ENCODE data around the gene SYNM. TPM values are rescaled to one million over a fixed set of nuclear protein-coding genes. Genes with fewer than 3 reads are reported as not detected.
"Not testable (repeated sequence)": the region's sequence is repeated elsewhere in the genome, so short reads cannot be mapped to it uniquely, and the experiment has no call there.

SYNM gene
- polyA plus RNA-seq, 3 donors from 2014 or later, result not detected

DNA sequence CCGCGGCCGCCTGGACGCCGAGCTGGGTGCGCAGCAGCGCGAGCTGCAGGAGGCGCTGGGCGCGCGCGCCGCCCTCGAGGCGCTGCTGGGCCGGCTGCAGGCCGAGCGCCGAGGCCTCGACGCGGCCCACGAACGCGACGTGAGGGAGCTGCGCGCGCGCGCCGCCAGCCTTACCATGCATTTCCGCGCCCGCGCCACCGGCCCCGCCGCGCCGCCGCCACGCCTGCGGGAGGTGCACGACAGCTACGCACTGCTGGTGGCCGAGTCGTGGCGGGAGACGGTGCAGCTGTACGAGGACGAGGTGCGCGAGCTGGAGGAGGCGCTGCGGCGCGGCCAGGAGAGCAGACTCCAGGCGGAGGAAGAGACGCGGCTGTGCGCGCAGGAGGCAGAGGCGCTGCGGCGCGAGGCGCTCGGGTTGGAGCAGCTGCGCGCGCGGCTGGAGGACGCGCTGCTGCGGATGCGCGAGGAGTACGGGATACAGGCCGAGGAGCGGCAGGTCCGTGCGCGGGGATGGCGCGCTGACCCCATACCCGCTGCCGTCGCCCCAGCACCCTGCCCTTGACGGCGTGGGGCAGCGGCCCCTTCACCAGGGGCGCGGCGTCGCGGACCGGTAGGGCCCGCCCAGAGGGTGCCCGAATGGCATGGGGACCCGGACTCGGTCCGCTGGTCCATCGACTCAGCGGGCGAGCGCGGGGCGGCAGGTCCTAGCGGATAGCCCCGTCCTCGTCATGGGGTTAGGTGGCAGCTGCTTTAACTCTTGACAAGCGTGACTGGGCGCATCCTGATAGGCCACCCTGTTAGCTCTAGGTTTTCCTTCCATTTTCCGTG, 848 bp downstream of the SYNM start:
- H3K4me3 Mint-ChIP-seq, result peak overlapping the region; percentile 38 to 71 (median 45)
- DNase-seq, result peak in 1 of 3 donors; percentile 31
- H3K9me3 Mint-ChIP-seq, result no peaks in the 10 kb centered on the region
- H3K27me3 Mint-ChIP-seq (ENCODE audit: low read depth in 3 of 3), result peaks cover 9 to 22% (median 15%) of the 10 kb centered on the region in 3 donors
- no peaks in the 10 kb centered on the region for H3K36me3 Mint-ChIP-seq
- no peak overlapping the region for H3K27ac Mint-ChIP-seq
- peaks cover 11 to 12% of the 10 kb centered on the region in 2 donors for H3K4me1 Mint-ChIP-seq

DNA sequence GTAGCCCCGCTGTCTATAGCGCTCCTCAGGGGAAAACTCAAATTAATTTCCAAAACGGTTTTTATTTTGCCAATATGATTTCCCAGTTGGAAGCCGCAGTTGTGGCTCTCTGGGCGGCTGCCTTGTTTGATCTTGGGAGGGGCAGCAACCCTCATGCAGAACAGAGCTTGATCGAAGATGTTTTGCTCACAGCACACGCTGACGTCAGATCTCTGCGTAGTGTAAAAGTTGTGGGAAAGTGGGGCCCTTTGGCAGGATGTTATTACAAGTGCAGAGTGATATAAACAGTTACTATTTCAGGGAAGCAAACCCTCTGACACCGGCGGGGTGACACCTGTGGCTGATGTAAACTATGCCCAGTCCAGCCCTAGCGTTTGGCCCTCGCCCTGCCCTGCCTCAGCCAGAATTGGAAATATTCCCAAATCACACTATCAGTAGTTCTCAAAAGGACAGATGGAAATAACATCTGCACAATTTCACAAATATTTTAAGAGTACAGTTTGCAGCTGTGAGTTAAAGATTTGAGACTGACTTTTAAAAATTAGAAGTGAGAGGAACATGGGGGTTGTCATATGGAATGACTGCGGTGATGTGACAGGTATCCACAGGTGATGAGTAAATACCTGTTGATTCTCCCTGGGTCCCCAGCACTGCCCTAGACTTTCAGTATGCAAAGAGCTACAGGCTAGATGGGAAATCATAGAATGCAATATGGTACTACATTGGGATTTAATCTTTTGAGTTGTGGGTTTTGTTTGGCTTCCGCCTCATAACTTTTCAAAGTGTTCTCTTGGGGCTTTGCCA, 1.7 kb downstream of the SYNM start:
- Mint-ChIP-seq H3K4me3 (peak overlapping the region; percentile 38 to 71 (median 45)), H3K9me3 (no peaks in the 10 kb centered on the region), H3K27ac (no peak overlapping the region), H3K4me1 (peaks cover 16 to 21% of the 10 kb centered on the region in 2 donors), H3K36me3 (no peaks in the 10 kb centered on the region), H3K27me3 (ENCODE audit: low read depth in 3 of 3) (peaks cover 9 to 20% (median 16%) of the 10 kb centered on the region in 3 donors)
- DNase-seq, result peak in 1 of 3 donors; percentile 19

- no peak overlapping the region for H3K27ac Mint-ChIP-seq
- H3K4me3 Mint-ChIP-seq, result no peak overlapping the region
- H3K27me3 Mint-ChIP-seq (ENCODE audit: low read depth in 3 of 3), result peaks cover 8 to 15% (median 13%) of the 10 kb centered on the region in 3 donors
- H3K4me1 Mint-ChIP-seq, result peaks cover 16 to 21% of the 10 kb centered on the region in 2 donors
- no peak for DNase-seq
- no peaks in the 10 kb centered on the region for H3K9me3 Mint-ChIP-seq
- no peaks in the 10 kb centered on the region for H3K36me3 Mint-ChIP-seq
These were observed 4.1 kb downstream of the SYNM start for GRCh38 chr15:99108993-99109392.

DNA sequence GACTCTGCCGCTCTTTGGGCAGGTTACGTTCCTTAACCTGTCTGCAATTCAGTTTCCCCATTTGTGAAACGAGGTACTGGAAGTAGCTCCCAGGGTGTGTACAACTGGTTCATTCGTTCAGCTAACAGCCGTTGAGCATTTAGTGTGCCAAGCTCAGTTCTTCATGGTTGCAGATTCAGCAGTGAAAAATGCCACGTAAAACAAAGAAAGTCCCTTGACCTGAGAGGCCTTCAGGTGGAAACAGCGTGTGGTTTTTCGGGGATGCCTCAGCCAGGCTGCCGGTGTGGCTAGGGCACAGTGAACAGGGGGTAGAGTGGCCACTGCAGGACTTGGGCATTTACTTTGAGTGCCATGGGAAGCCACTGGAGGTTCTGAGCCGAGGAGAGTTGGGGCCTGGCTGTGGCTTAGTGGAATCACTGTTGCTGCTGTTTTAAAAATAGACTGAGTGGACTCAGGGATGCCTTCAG, 4.7 kb downstream of the SYNM start:
- no peaks in the 10 kb centered on the region for H3K9me3 Mint-ChIP-seq
- H3K36me3 Mint-ChIP-seq, result no peaks in the 10 kb centered on the region
- no peak for DNase-seq
- H3K27me3 Mint-ChIP-seq (ENCODE audit: low read depth in 3 of 3), result peaks cover 8 to 15% (median 11%) of the 10 kb centered on the region in 3 donors
- H3K27ac Mint-ChIP-seq, result no peak overlapping the region
- peaks cover 15 to 21% of the 10 kb centered on the region in 2 donors for H3K4me1 Mint-ChIP-seq
- H3K4me3 Mint-ChIP-seq, result no peak overlapping the region

DNA sequence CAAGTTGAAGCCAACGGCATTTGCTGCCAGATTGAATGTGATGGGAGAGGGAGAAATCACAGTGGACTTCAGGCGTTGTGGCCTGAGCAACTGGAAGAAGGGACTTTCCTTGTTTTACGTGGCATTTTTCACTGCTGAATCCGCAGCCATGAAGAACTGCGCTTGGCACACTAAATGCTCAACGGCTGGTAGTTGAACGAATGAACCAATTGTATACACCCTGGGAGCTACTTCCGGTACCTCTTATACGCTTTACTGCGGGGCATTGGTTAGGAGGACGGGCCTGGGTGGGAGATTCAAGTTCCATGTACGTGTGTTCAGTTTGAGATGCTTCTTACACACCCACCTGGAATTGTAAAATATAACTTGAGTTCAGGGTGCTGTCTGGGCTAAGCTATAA, 5.2 kb downstream of the SYNM start:
- Mint-ChIP-seq H3K4me3 (no peak overlapping the region), H3K36me3 (no peaks in the 10 kb centered on the region), H3K27me3 (ENCODE audit: low read depth in 3 of 3) (peaks cover 8 to 15% (median 10%) of the 10 kb centered on the region in 3 donors), H3K4me1 (peaks cover 14 to 21% of the 10 kb centered on the region in 2 donors), H3K27ac (no peak overlapping the region), H3K9me3 (no peaks in the 10 kb centered on the region)
- DNase-seq, result no peak

GRCh38 chr15:99110581-99111320, 5.9 kb downstream of the SYNM start:
- H3K4me3 Mint-ChIP-seq, result no peak overlapping the region
- no peak overlapping the region for H3K27ac Mint-ChIP-seq
- no peak for DNase-seq
- H3K36me3 Mint-ChIP-seq, result no peaks in the 10 kb centered on the region
- H3K27me3 Mint-ChIP-seq (ENCODE audit: low read depth in 3 of 3), result peaks cover 8 to 15% (median 10%) of the 10 kb centered on the region in 3 donors
- H3K9me3 Mint-ChIP-seq, result no peaks in the 10 kb centered on the region
- peaks cover 14 to 21% of the 10 kb centered on the region in 2 donors for H3K4me1 Mint-ChIP-seq

- H3K4me1 Mint-ChIP-seq, result peaks cover 10 to 16% of the 10 kb centered on the region in 2 donors
- not testable (repeated sequence) for H3K4me3 Mint-ChIP-seq; H3K27ac Mint-ChIP-seq; DNase-seq; H3K27me3 Mint-ChIP-seq (ENCODE audit: low read depth in 3 of 3); H3K9me3 Mint-ChIP-seq; H3K36me3 Mint-ChIP-seq
These were observed 6.8 kb downstream of the SYNM start for GRCh38 chr15:99111641-99112040.

DNA sequence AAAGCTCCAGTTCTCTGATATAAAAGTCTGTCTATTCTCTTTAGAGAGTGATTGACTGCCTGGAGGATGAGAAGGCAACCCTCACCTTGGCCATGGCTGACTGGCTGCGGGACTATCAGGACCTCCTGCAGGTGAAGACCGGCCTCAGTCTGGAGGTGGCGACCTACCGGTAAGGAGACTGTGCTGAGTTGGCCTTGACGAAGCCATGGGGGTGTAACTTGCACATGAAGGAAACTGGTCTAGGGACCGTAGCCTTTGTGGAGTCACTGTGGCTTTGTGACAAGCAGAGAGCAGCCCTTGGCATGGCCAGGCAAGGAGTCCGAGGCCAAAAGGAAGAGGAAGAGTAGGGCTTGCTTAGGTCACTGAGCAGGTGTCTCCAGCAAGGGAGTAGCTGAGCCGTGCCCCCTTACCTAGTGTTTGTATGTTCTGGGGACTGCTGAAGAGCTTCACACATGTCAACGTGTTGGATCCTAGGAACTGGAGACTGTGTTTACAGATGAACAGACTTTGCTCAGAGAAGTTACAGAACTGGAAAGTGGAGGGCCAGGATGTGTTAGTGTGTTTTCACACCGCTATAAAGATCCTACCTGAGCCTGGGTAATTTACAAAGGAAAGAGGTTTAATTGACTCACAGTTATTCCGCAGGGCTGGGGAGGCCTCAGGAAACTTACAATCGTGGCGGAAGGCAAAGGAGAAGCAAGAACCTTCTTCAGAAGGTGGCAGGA, 8.8 kb downstream of the SYNM start:
- Mint-ChIP-seq H3K27me3 (ENCODE audit: low read depth in 3 of 3) (peaks cover 2 to 7% (median 2%) of the 10 kb centered on the region in 3 donors), H3K36me3 (no peaks in the 10 kb centered on the region), H3K9me3 (no peaks in the 10 kb centered on the region), H3K4me1 (peaks cover 6 to 11% of the 10 kb centered on the region in 2 donors), H3K4me3 (no peak overlapping the region), H3K27ac (no peak overlapping the region)
- DNase-seq, result no peak

DNA sequence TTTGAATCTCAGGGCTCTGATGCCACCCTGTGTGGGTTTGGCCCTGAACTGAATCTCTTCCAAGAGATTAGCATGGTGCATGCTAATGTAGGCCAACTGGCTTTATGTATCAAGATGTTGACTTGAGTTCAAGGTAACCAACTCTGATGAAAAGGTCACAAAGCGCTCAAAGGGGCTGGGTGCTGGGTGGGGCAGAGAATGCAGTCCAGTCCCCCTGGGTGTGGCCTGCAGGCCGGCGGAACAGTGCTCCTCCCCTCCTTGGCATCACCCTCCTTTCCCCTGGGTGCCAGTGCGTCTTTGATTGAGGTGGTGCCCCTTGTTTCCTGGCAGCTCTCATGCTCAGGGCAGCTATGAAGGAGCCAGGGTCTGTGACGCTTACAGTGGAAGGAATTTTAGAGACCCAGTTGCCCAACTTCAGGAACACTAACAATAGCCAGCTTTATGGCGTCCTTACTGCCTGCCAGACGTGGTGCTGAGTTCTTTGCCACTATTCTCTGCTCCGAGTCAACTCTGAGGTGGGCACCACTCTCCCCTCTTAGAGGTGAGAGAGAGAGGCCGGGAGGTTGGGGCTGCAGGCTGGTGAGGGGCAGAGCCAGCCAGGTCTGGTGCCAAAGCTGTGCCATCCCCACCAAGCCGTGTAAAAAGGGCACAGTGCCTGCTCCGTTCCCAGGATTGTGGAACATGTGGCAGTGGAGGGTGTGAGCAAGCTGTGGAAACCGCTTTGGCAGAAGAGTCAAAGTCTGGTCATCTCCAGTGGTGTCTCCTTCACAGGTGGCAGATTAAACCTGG, 9.8 kb downstream of the SYNM start:
- peaks cover 2 to 7% (median 4%) of the 10 kb centered on the region in 3 donors for H3K27me3 Mint-ChIP-seq (ENCODE audit: low read depth in 3 of 3)
- no peaks in the 10 kb centered on the region for H3K9me3 Mint-ChIP-seq
- no peak overlapping the region for H3K4me3 Mint-ChIP-seq
- no peak for DNase-seq
- H3K27ac Mint-ChIP-seq, result no peak overlapping the region
- H3K36me3 Mint-ChIP-seq, result no peaks in the 10 kb centered on the region
- peaks cover 6 to 11% of the 10 kb centered on the region in 2 donors for H3K4me1 Mint-ChIP-seq

DNA sequence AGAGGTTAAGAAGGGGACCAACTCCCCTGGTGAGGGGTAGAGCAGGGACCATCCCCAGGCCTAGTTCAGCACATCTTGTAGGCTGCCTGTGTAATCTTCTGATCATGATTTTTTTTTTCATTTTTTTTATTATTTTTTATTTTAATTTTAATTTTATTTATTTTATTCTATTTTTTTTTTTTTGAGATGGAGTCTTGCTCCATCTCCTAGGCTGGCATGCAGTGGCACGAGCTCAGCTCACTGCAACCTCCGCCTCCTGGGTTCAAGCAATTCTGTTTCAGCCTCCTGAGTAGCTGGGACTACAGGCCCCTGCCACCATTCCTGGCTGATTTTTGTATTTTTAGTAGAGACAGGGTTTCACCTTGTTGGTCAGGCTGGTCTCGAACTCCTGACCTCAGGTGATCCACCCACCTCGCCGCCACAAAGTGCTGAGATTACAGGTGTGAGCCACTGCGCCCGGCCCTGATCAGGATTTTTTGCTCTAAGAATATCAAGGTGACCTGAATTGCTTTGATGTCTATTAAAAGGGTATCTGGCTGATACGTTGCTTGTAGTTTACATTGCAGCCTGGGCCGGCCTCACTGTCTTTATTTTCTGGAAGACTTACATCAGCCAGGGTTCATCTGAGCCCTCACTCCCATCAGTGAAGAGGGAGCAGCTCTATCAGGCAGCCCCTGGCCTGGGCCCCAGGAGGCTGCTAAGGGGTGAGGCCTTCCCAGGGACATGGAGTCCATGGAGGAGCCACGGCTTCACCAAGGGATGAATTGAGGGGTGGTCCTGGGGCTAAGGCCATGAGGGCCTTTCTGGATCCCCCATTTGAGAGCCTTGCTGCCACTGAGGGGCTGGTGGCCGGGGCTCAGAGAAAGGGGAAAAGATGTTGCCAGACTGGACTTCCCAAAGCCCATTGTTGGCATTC, 10.7 kb downstream of the SYNM start:
- peaks cover 6 to 11% of the 10 kb centered on the region in 2 donors for H3K4me1 Mint-ChIP-seq
- H3K36me3 Mint-ChIP-seq, result no peaks in the 10 kb centered on the region
- no peak overlapping the region for H3K4me3 Mint-ChIP-seq
- H3K9me3 Mint-ChIP-seq, result no peaks in the 10 kb centered on the region
- no peak overlapping the region for H3K27ac Mint-ChIP-seq
- DNase-seq, result no peak
- peaks cover 2 to 4% (median 3%) of the 10 kb centered on the region in 3 donors for H3K27me3 Mint-ChIP-seq (ENCODE audit: low read depth in 3 of 3)

- Mint-ChIP-seq H3K9me3 (no peaks in the 10 kb centered on the region), H3K4me3 (no peak overlapping the region), H3K27ac (no peak overlapping the region), H3K27me3 (ENCODE audit: low read depth in 3 of 3) (peaks cover 2 to 3% (median 2%) of the 10 kb centered on the region in 3 donors), H3K4me1 (no peaks in the 10 kb centered on the region), H3K36me3 (no peaks in the 10 kb centered on the region)
- DNase-seq, result no peak
These were observed 12.2 kb downstream of the SYNM start for GRCh38 chr15:99117111-99117510.
